HepG2 (cell line): Measurements from ENCODE around the gene ALDH3A2. TPM values are rescaled to one million over a fixed set of nuclear protein-coding genes. Genes with fewer than 3 reads are reported as not detected.

ENCODE experiments used
- ATRX ChIP-seq: sonication (generic); formaldehyde crosslinking; IDR thresholded peaks from 2 replicates; pipeline ENCODE4 v1.4.0; 2020; ENCODE audit warnings: missing genetic modification reagents, borderline replicate concordance
- BHLHE40 ChIP-seq: IDR thresholded peaks from 2 replicates; pipeline ENCODE4 v1.6.1; 2011; ENCODE audit warnings: low read length, improper control_type of control experiment
- HNF4A ChIP-seq: sonication (generic); formaldehyde crosslinking; IDR thresholded peaks from 2 replicates; pipeline ENCODE4 v1.4.0; 2020; ENCODE audit warnings: missing genetic modification reagents
- KDM4B ChIP-seq: sonication (generic); formaldehyde crosslinking; IDR thresholded peaks from 2 replicates; pipeline ENCODE4 v1.4.0; 2020; ENCODE audit warnings: missing genetic modification reagents
- NFE2 ChIP-seq: sonication (generic); formaldehyde crosslinking; IDR thresholded peaks from 2 replicates; pipeline ENCODE4 v1.4.0; 2020; ENCODE audit warnings: missing genetic modification reagents
- PITX1 ChIP-seq: sonication (generic); formaldehyde crosslinking; IDR thresholded peaks from 2 replicates; pipeline ENCODE4 v1.5.1; 2020; ENCODE audit warnings: mild to moderate bottlenecking, missing genetic modification reagents
- RBAK ChIP-seq: sonication (generic); formaldehyde crosslinking; IDR thresholded peaks from 2 replicates; pipeline ENCODE4 v1.5.1; 2020; ENCODE audit warnings: mild to moderate bottlenecking, missing genetic modification reagents
- SIX4 ChIP-seq: sonication (generic); formaldehyde crosslinking; IDR thresholded peaks from 2 replicates; pipeline ENCODE4 v1.4.0; 2020; ENCODE audit warnings: missing genetic modification reagents
- SMARCC2 ChIP-seq: fragments of 450-650 bp; IDR thresholded peaks from 2 replicates; pipeline ENCODE4 v1.6.1; 2017; ENCODE audit warnings: antibody characterized with exemption, mild to moderate bottlenecking
- TOPORS ChIP-seq: sonication (generic); formaldehyde crosslinking; IDR thresholded peaks from 2 replicates; pipeline ENCODE4 v1.8.0; 2023; ENCODE audit warnings: mild to moderate bottlenecking, missing genetic modification reagents
- ZBTB7B ChIP-seq: sonication (generic); formaldehyde crosslinking; IDR thresholded peaks from 2 replicates; pipeline ENCODE4 v1.4.0; 2020; ENCODE audit warnings: missing genetic modification reagents
- ZNF883 ChIP-seq: sonication (generic); formaldehyde crosslinking; IDR thresholded peaks from 2 replicates; pipeline ENCODE4 v1.5.1; 2020; ENCODE audit warnings: mild to moderate bottlenecking, missing genetic modification reagents; ENCODE audit errors: not compliant biosample characterization
- polyA plus RNA-seq, 8 experiments: library from polyadenylated mRNA; depleted of rRNA in 3 of 8; stranded (reverse) in 7 of 8; unstranded in 1 of 8; fragments of >200 nt; fragmentation: Illumina TruSeq in 4 of 8; extraction: Trizol in 4 of 8; gene quantifications; 2 replicates each; pipeline versions ENCODE4 v1.2.1 to v1.2.3, GENCODE V29; 2011 to 2016; ENCODE audit warnings: low read depth in 4 of 8, missing spikeins in 1 of 8, mixed read lengths in 1 of 8; ENCODE audit not compliant: insufficient read depth in 1 of 8
- total RNA-seq, 5 experiments: library from RNA; depleted of rRNA; stranded (reverse); fragments of >200 nt; fragmentation: Illumina TruSeq; extraction: Trizol; gene quantifications; 2 replicates each; pipeline ENCODE4 v1.2.3, GENCODE V29; 2016; ENCODE audit warnings: low read depth in 1 of 5
- TF ChIP-seq, protein P1 (sequence below): sonication (generic); formaldehyde crosslinking; IDR thresholded peaks from 2 replicates; pipeline ENCODE4 v1.4.0; 2020; ENCODE audit warnings: missing genetic modification reagents
- TF ChIP-seq, protein P2 (sequence below): sonication (generic); IDR thresholded peaks from 2 replicates; pipeline ENCODE4 v1.6.1; 2016; ENCODE audit warnings: low read depth, borderline replicate concordance
- TF ChIP-seq, protein P3 (sequence below): sonication (generic); formaldehyde crosslinking; IDR thresholded peaks from 2 replicates; pipeline ENCODE4 v1.5.0; 2020; ENCODE audit warnings: missing genetic modification reagents
- TF ChIP-seq, protein P4 (sequence below): sonication (generic); formaldehyde crosslinking; IDR thresholded peaks from 2 replicates; pipeline ENCODE4 v1.5.1; 2020; ENCODE audit warnings: missing genetic modification reagents, mild to moderate bottlenecking, borderline replicate concordance
- TF ChIP-seq, protein P5 (sequence below): sonication (generic); formaldehyde crosslinking; IDR thresholded peaks from 2 replicates; pipeline ENCODE4 v1.5.0; 2020; ENCODE audit warnings: mild to moderate bottlenecking, missing genetic modification reagents
- TF ChIP-seq, protein P6 (sequence below): sonication (generic); formaldehyde crosslinking; IDR thresholded peaks from 2 replicates; pipeline ENCODE4 v1.5.0; 2020; ENCODE audit warnings: mild to moderate bottlenecking, missing genetic modification reagents

The ALDH3A2 gene
- total and polyA plus RNA-seq, 2 of the 13 experiments (the other 11 are each of a cell fraction or from before 2014, with no cell fraction given), result 80.8 to 180 TPM

DNA sequence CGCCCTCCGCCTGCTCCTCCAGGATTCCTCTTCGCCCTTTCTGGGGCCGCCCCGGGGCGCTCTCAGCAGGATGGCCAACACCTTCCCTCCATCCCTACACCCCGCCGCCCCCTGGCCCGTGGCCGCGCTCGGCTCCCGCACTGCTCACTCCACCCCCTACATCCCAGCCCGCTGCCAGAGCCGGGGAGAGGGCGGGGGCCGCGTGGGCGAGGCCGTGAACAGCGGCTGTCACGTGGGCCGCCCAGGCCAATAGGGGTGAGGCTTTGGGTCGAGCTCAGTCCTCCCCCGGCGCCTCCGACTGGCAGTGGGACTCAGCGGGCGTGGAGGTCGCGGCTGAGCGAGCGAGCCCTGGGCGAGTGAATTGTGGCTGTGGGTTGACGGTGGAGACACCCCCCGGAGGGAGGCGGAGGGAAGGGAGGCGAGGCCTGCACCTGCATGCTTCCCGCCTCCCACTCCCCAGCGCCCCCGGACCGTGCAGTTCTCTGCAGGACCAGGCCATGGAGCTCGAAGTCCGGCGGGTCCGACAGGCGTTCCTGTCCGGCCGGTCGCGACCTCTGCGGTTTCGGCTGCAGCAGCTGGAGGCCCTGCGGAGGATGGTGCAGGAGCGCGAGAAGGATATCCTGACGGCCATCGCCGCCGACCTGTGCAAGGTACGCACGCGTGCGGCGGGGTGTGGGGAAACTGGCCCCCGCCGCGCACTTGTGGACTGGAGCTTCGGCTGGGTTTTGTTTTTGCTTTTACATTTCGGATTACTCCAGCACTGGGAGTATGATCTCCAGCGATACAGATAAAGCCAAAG is at the start of gene ALDH3A2 (continued):
- TF ChIP-seq PITX1 (CRISPR knock-in tag) (0 out of 2 replicates have a peak, but pooled peaks have one; percentile 82), ZBTB7B (peak; percentile 95), BHLHE40 (peak; percentile 53; the same call in 1 of the 2 replicates), ZNF883 (CRISPR knock-in tag) (peak; percentile 42), RBAK (no peak), HNF4A (CRISPR knock-in tag) (peak; percentile 95), KDM4B (CRISPR knock-in tag) (peak; percentile 91; the same call in 1 of the 2 replicates), SMARCC2 (no peak), ATRX (CRISPR knock-in tag) (no peak), TOPORS (CRISPR knock-in tag) (peak; percentile 74; the same call in 1 of the 2 replicates), SIX4 (CRISPR knock-in tag) (no peak; the same call in 1 of the 2 replicates), NFE2 (no peak)
- TF ChIP-seq, protein P1, sequence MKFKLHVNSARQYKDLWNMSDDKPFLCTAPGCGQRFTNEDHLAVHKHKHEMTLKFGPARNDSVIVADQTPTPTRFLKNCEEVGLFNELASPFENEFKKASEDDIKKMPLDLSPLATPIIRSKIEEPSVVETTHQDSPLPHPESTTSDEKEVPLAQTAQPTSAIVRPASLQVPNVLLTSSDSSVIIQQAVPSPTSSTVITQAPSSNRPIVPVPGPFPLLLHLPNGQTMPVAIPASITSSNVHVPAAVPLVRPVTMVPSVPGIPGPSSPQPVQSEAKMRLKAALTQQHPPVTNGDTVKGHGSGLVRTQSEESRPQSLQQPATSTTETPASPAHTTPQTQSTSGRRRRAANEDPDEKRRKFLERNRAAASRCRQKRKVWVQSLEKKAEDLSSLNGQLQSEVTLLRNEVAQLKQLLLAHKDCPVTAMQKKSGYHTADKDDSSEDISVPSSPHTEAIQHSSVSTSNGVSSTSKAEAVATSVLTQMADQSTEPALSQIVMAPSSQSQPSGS (CRISPR knock-in tag), result peak; percentile 88
- TF ChIP-seq, protein P2, sequence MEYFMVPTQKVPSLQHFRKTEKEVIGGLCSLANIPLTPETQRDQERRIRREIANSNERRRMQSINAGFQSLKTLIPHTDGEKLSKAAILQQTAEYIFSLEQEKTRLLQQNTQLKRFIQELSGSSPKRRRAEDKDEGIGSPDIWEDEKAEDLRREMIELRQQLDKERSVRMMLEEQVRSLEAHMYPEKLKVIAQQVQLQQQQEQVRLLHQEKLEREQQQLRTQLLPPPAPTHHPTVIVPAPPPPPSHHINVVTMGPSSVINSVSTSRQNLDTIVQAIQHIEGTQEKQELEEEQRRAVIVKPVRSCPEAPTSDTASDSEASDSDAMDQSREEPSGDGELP, result peak; percentile 87; the same call in 1 of the 2 replicates
- TF ChIP-seq, protein P3, sequence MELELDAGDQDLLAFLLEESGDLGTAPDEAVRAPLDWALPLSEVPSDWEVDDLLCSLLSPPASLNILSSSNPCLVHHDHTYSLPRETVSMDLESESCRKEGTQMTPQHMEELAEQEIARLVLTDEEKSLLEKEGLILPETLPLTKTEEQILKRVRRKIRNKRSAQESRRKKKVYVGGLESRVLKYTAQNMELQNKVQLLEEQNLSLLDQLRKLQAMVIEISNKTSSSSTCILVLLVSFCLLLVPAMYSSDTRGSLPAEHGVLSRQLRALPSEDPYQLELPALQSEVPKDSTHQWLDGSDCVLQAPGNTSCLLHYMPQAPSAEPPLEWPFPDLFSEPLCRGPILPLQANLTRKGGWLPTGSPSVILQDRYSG, result peak; percentile 57; the same call in 1 of the 2 replicates
- TF ChIP-seq, protein P4, sequence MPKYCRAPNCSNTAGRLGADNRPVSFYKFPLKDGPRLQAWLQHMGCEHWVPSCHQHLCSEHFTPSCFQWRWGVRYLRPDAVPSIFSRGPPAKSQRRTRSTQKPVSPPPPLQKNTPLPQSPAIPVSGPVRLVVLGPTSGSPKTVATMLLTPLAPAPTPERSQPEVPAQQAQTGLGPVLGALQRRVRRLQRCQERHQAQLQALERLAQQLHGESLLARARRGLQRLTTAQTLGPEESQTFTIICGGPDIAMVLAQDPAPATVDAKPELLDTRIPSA (CRISPR knock-in tag), result peak; percentile 96; the same call in 1 of the 2 replicates
- TF ChIP-seq, protein P5, sequence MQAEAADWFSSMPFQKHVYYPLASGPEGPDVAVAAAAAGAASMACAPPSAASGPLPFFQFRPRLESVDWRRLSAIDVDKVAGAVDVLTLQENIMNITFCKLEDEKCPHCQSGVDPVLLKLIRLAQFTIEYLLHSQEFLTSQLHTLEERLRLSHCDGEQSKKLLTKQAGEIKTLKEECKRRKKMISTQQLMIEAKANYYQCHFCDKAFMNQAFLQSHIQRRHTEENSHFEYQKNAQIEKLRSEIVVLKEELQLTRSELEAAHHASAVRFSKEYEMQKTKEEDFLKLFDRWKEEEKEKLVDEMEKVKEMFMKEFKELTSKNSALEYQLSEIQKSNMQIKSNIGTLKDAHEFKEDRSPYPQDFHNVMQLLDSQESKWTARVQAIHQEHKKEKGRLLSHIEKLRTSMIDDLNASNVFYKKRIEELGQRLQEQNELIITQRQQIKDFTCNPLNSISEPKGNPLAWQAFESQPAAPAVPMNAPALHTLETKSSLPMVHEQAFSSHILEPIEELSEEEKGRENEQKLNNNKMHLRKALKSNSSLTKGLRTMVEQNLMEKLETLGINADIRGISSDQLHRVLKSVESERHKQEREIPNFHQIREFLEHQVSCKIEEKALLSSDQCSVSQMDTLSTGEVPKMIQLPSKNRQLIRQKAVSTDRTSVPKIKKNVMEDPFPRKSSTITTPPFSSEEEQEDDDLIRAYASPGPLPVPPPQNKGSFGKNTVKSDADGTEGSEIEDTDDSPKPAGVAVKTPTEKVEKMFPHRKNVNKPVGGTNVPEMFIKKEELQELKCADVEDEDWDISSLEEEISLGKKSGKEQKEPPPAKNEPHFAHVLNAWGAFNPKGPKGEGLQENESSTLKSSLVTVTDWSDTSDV (CRISPR knock-in tag), result peak; percentile 81; the same call in 1 of the 2 replicates
- TF ChIP-seq, protein P6, sequence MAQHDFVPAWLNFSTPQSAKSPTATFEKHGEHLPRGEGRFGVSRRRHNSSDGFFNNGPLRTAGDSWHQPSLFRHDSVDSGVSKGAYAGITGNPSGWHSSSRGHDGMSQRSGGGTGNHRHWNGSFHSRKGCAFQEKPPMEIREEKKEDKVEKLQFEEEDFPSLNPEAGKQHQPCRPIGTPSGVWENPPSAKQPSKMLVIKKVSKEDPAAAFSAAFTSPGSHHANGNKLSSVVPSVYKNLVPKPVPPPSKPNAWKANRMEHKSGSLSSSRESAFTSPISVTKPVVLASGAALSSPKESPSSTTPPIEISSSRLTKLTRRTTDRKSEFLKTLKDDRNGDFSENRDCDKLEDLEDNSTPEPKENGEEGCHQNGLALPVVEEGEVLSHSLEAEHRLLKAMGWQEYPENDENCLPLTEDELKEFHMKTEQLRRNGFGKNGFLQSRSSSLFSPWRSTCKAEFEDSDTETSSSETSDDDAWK (CRISPR knock-in tag), result no peak
